GM12878 (cell line): ENCODE measurements around the gene TCP11. TPM values are rescaled to one million over a fixed set of nuclear protein-coding genes. Genes with fewer than 3 reads are reported as not detected.

Experiments used
- ATAC-seq: fragments of 200-7000 bp; cut with Tn5 transposase; 3 replicates; pipeline ENCODE4 v1.9.1; 2020; ENCODE audit warnings: mild to moderate bottlenecking, moderate library complexity
- BruUV-seq: library from RNA; stranded (reverse); fragments of 400-500 nt; replicated peaks from 2 replicates; lab custom pipeline; 2021; lab: Mats Ljungman, UMichigan
- CTCF ChIA-PET: fragments of 300-600 bp; sonication (Branson Sonifier 250); formaldehyde crosslinking; extraction: SDS; loops from one replicate; lab custom pipeline; 2021; ENCODE audit warnings: inconsistent platforms; lab: Yijun Ruan, JAX
- POLR2A ChIA-PET: fragments of 350-600 bp; formaldehyde crosslinking; extraction: SDS; loops from one replicate; lab custom pipeline; 2021; ENCODE audit warnings: inconsistent platforms; lab: Charles Lee
- RAD21 ChIA-PET: fragments of 300-600 bp; sonication (Branson Sonifier 250); formaldehyde crosslinking; loops from one replicate; lab custom pipeline; 2023; ENCODE audit warnings: antibody characterized with exemption; ENCODE audit not compliant: unreplicated experiment; lab: Charles Lee
- SMC1A ChIA-PET: fragments of 300-600 bp; sonication (Branson Sonifier 250); formaldehyde crosslinking; loops from one replicate; lab custom pipeline; 2023; ENCODE audit not compliant: unreplicated experiment, uncharacterized antibody; lab: Charles Lee
- DNase-seq: peaks from one replicate; pipeline ENCODE4 v3.0.0-alpha.2; 2011; ENCODE audit warnings: low read depth, low spot score
- FAIRE-seq: peaks from 3 replicates; lab custom pipeline; 2011; peaks lifted over from hg19 to GRCh38; lab: Jason Lieb, UNC
- H2AFZ ChIP-seq: 2 replicates; pipeline ENCODE4 v1.6.0; 2011; ENCODE audit warnings: low read depth, low read length, control low read depth; ENCODE audit not compliant: control insufficient read depth
- H3K27ac ChIP-seq: 2 replicates; pipeline ENCODE4 v1.5.1; 2011; ENCODE audit warnings: control low read depth; ENCODE audit not compliant: control insufficient read depth, insufficient read depth
- H3K27me3 ChIP-seq, 2 experiments: replicated peaks in 1 of 2; 2 replicates each; pipeline versions ENCODE4 v1.6.0 to v1.6.1; 2011; ENCODE audit warnings: low read length in 1 of 2; ENCODE audit not compliant: control insufficient read depth in 2 of 2, insufficient read depth in 2 of 2
- H3K36me3 ChIP-seq, 2 experiments: 2 replicates each; pipeline ENCODE4 v1.5.1; 2011; ENCODE audit warnings: low read length in 1 of 2; ENCODE audit not compliant: control insufficient read depth in 2 of 2, insufficient read depth in 2 of 2
- H3K4me1 ChIP-seq: 2 replicates; pipeline ENCODE4 v1.6.1; 2011; ENCODE audit warnings: mild to moderate bottlenecking, low read length, moderate library complexity, mixed read lengths; ENCODE audit not compliant: control insufficient read depth, insufficient read depth
- H3K4me2 ChIP-seq: 2 replicates; pipeline ENCODE4 v1.6.0; 2011; ENCODE audit warnings: control low read depth; ENCODE audit not compliant: control insufficient read depth, insufficient read depth
- H3K4me3 ChIP-seq: fragments of 200-600 bp; sonication (generic); 2 replicates; pipeline ENCODE4 v1.5.1; 2016
- H3K79me2 ChIP-seq: 2 replicates; pipeline ENCODE4 v1.6.0; 2011; ENCODE audit warnings: low read length; ENCODE audit not compliant: control insufficient read depth, insufficient read depth
- H3K9ac ChIP-seq: 2 replicates; pipeline ENCODE4 v1.8.0; 2011; ENCODE audit warnings: low read length, control low read depth, mixed read lengths; ENCODE audit not compliant: control insufficient read depth, insufficient read depth
- H3K9me3 ChIP-seq: replicated peaks from 3 replicates; pipeline ENCODE4 v1.5.1; 2011; ENCODE audit warnings: mild to moderate bottlenecking, low read length; ENCODE audit not compliant: control insufficient read depth, insufficient read depth
- H4K20me1 ChIP-seq: 2 replicates; pipeline ENCODE4 v1.6.0; 2011; ENCODE audit not compliant: control insufficient read depth, insufficient read depth
- CHD1 ChIP-seq: IDR thresholded peaks from 2 replicates; pipeline ENCODE4 v1.6.1; 2012; ENCODE audit warnings: low read depth, low read length, improper control_type of control experiment
- CHD2 ChIP-seq: IDR thresholded peaks from 2 replicates; pipeline ENCODE4 v1.6.1; 2011; ENCODE audit warnings: low read depth, low read length, improper control_type of control experiment, borderline replicate concordance
- GATAD2B ChIP-seq: fragments of 450-650 bp; conservative IDR thresholded peaks from 2 replicates; pipeline ENCODE4 v1.6.1; 2017; ENCODE audit warnings: low read depth, mild to moderate bottlenecking, moderate library complexity
- HDAC2 ChIP-seq: fragments of 200-600 bp; sonication (generic); IDR thresholded peaks from 2 replicates; pipeline ENCODE4 v1.6.1; 2017
- LARP7 ChIP-seq: fragments of 450-650 bp; IDR thresholded peaks from 2 replicates; pipeline ENCODE4 v1.6.1; 2017; ENCODE audit warnings: mild to moderate bottlenecking
- PKNOX1 ChIP-seq: fragments of 450-650 bp; IDR thresholded peaks from 2 replicates; pipeline ENCODE4 v1.6.1; 2016; ENCODE audit warnings: mild to moderate bottlenecking
- PML ChIP-seq: IDR thresholded peaks from 2 replicates; pipeline ENCODE4 v1.6.1; 2012; ENCODE audit warnings: low read length, inconsistent platforms
- RB1 ChIP-seq: fragments of 450-650 bp; formaldehyde crosslinking; IDR thresholded peaks from 2 replicates; pipeline ENCODE4 v1.6.1; 2017; ENCODE audit warnings: mild to moderate bottlenecking, borderline replicate concordance
- SP1 ChIP-seq: IDR thresholded peaks from one replicate; pipeline ENCODE4 v1.6.1; 2011; ENCODE audit warnings: low read depth, low read length
- SPI1 ChIP-seq: IDR thresholded peaks from 2 replicates; pipeline ENCODE4 v1.6.1; 2011; ENCODE audit warnings: low read depth, mild to moderate bottlenecking, low read length, moderate library complexity, borderline replicate concordance; ENCODE audit not compliant: insufficient read depth
- WGBS: methylation state at CpG from one replicate; pipeline ENCODE4 v1.1.6; 2016; ENCODE audit warnings: low lambda C conversion rate; ENCODE audit not compliant: insufficient replicate concordance, insufficient coverage; ENCODE audit errors: missing lambda C conversion rate; 5-methylcytosine and 5-hydroxymethylcytosine counted together
- in situ Hi-C: fragments of 300-500 bp; cut with MboI; formaldehyde crosslinking; loops from 9 replicates; pipeline ENCODE4 v1.14.3; 2018; ENCODE audit warnings: mixed read lengths
- intact Hi-C: fragments of 100-400 bp; cut with micrococcal nuclease; formaldehyde crosslinking; loops from one replicate; pipeline ENCODE4 v1.14.2; 2022; ENCODE audit not compliant: unreplicated experiment
- polyA plus RNA-seq, 11 experiments: library from polyadenylated mRNA; depleted of rRNA in 4 of 11; unstranded in 6 of 11; stranded (reverse) in 5 of 11; fragments of >200 nt; fragmentation: Nextera tagmentation in 4 of 11; fragmentation: Illumina TruSeq in 1 of 11; extraction: Ambion mirVana in 4 of 11; extraction: Trizol in 1 of 11; gene quantifications; 1 replicate in 1 of 11; 2 replicates in 10 of 11; pipeline versions ENCODE4 v1.2.1 to v1.2.3, GENCODE V29; 2011 to 2016; ENCODE audit warnings: inconsistent platforms in 2 of 11, missing spikeins in 2 of 11, low read depth in 1 of 11
- total RNA-seq, 4 experiments: library from RNA; depleted of rRNA in 3 of 4; stranded (reverse); fragments of >200 nt in 3 of 4; fragmentation: Illumina TruSeq in 1 of 4; extraction: Trizol in 1 of 4; gene quantifications; 2 replicates each; pipeline versions ENCODE4 v1.2.1 to v1.2.3, GENCODE V29; 2013 to 2021
- TF ChIP-seq, protein P1 (sequence below): IDR thresholded peaks from 2 replicates; pipeline ENCODE4 v1.6.1; 2012; ENCODE audit warnings: low read depth, low read length, improper control_type of control experiment

The TCP11 gene
- total and polyA plus RNA-seq, 10 of the 15 experiments (the other 5 are each of a cell fraction or from before 2014, with no cell fraction given): not detected

- TF ChIP-seq CHD1: no peak
Measured at GRCh38 chr6:35152067-35152707, 11.0 kb upstream of the TCP11 start (continued).

DNA sequence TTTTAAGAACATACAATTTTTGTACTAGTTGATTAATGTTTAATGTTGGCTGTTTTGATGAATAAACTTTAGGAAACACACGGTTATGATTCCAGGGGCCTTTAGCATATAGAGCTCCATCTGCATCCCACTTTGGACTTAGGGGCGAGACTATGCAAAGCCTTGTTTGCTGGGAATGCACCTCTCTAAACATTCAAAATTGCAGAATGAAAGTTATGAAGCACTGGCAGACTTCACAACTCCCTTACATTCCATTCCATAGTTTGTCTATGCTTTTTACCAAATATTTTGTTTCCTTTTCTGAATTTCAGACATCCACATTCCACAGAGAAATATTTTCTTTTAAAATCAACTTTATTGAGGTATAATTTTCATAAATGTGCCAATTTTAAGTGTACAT lies 10.3 kb upstream of the TCP11 start:
- ChIA-PET POLR2A (interaction anchor here (0.7 kb wide), 2 partner anchors 150 to 513 kb away, joined by 3 to 4 read pairs; no protein-coding TSS in a partner anchor), SMC1A (interaction anchor here (0.9 kb wide), 1 partner anchor 9 kb away, joined by 3 read pairs; no protein-coding TSS in a partner anchor), RAD21 (interaction anchor here (1.4 kb wide), 1 partner anchor 55 kb away, joined by 3 read pairs; no protein-coding TSS in a partner anchor), CTCF (interaction anchor here (1.6 to 7.9 kb wide), 2 partner anchors 11 to 56 kb away, joined by 4 to 114 read pairs; no protein-coding TSS in a partner anchor)
- intact Hi-C loops (no loop called here), in situ Hi-C loops (no loop called here)
- no peak overlapping the region for H3K27ac ChIP-seq
- no peaks in the 10 kb centered on the region for H4K20me1 ChIP-seq
- DNase-seq: no peak
- no peaks in the 10 kb centered on the region for H3K36me3 ChIP-seq
- BruUV-seq: no TSS peak
- TF ChIP-seq SPI1 (no peak), CHD2 (no peak), HDAC2 (no peak), PML (no peak), LARP7 (no peak), RB1 (no peak), PKNOX1 (no peak), GATAD2B (no peak), SP1 (no peak)
- TF ChIP-seq, protein P1, sequence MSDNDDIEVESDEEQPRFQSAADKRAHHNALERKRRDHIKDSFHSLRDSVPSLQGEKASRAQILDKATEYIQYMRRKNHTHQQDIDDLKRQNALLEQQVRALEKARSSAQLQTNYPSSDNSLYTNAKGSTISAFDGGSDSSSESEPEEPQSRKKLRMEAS: no peak
- no peak overlapping the region for H3K4me3 ChIP-seq
- ATAC-seq: no peak
- WGBS: 52% methylated on average over 2 of the region's 2 CpGs
- no peak for FAIRE-seq
- no peaks in the 10 kb centered on the region for H3K9me3 ChIP-seq
- no peak overlapping the region for H2AFZ ChIP-seq
- no peaks in the 10 kb centered on the region for H3K79me2 ChIP-seq
- no peak overlapping the region for H3K4me2 ChIP-seq
- H3K4me1 ChIP-seq: peaks cover 6% of the 10 kb centered on the region
- H3K27me3 ChIP-seq: no peaks in the 10 kb centered on the region
- H3K9ac ChIP-seq: no peak overlapping the region
